HG03280 (cell line): Measurements from ENCODE around the gene SLC43A2.
"Not testable (repeated sequence)": the region's sequence is repeated elsewhere in the genome, so short reads cannot be mapped to it uniquely, and the experiment has no call there.

Experiments used
- ATAC-seq: cut with Tn5 transposase; IDR thresholded peaks from one replicate; pipeline ENCODE4 v1.9.1; 2021; ENCODE audit warnings: mild to moderate bottlenecking, moderate library complexity; ENCODE audit not compliant: unreplicated experiment

The SLC43A2 gene

DNA sequence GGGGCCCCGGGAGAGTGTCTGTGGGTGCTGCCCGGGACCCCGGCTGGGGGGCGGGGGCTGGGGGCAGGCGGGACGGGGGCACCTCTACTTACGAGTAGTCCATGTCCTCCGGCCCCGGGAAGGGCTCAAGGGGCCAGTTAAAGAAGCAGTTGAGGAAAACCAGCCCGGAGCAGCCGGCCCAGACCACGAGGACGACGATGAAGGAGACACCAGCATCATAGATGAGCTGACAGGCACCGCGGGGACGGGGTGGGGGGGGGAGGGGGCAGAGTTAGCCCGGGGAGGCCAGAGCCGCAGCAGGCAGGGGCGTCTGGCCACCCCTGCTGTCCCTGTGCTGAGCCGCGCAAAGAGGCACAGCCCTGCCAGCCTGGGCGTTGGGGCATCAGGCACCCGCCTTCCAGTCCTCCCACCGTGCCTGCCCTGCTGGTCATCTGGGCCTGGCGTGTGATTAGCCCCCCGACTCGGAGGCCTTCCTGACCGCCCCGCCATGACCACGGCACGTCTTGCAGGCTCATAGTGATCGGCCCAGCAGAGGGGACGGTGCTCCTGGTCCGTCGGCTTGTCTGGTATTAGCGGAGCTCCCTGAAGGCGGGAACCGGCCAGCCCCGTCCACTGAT is 37.1 kb downstream of the SLC43A2 start:
- ATAC-seq: no peak

DNA sequence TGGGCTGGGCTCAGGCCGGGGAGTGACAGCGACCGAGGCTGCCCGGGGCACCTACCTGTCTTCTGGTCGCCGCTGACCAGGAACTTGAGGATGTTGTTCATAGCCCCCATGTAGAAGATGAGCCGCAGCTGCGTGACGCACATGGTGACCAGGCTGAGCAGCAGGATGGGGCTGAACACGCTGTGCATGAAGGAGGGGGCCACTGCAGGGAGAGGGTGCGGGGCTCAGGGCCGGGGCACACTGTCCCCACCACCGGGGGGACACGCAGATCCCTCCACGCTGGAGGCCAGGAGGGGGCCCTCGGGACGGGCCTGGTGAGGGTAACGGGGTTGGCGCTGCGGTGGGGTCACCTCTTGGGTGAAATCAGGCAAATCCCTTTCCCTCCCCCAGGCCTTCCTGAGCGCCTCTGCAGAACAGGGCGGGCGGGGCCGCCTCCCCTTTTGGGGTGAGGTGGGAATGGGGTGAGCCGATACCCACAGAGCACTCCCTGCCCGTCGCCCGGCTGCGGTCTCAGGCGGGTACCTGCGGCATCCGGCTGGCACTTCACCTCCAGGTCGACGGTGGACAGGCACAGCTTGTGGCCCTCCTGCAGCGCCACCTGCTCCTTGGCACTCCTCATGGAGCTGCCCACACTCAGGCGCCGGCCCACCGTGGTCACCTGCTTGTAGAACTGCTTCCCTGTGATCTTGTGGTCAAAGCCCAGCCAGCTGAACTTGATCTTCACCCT is 37.7 kb downstream of the SLC43A2 start:
- no peak for ATAC-seq

DNA sequence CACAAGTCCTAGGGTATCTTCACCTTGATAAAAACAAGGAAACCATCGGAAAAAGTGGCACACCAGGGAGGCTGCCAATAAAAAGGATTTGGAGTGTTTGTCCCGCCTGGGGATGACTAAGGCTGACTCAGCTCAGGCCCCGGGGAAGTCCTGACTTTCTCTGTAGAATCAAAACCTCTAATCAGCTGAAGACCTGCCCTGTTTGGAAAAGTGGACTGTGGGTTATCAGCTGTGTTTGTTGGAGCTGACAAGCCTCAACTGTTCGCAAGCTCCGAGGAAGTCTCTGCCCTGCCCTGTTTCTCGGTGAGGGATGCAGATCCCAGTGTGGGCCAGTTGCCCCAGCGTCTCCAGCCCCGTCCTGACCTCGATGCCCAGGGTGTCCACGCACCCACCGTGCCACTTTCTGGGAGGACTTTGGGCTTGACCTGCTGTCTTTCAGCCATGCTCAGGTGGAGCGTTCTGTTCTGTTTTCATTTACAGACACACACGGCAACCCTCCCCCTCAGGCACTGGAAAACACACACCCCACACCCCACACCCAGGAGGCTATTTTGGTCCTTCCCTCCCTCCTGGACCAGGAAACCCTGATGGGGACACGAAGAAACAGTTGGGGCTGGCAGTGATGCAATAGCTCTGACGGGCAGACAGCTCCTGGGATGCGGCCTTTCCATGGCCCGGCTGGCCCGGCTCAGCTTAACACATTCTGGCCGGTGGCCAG is 38.4 kb downstream of the SLC43A2 start:
- no peak for ATAC-seq

DNA sequence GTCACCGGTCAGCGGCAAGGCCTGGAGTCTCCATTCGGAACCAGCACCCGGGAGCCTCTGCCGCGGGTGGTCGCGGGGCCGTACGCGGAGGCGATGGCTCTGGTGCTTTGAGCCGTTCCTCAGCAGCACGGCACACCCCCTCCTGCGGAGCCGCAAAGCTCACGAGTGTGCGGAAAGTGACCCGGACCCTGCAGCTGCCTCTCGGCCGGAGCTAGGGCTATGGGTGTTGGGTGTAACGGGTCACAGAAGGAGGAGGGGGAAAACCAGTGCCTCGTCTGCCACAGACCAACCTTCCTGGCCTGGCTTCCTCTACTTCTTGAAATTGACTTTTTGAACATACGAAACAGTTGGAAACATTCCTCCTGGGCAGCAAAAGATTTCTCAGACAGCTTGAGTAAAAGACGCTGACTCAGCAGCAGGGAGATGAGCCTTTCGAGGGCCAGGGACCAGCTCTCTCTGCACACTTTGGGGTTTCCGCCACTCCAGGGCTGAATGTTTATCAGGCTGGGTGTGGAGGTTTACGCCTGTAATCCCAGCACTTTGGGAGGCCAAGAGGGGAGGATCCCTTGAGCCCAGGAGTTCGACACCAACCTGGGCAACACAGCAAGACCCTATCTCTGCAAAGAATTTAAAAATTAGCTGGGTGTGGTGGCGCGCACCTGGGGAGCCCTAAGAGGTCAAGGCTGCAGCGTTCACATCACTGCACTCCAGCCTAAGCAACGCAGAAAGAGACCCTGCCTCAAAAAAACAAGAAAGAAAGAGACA is 39.6 kb downstream of the SLC43A2 start:
- no peak for ATAC-seq

DNA sequence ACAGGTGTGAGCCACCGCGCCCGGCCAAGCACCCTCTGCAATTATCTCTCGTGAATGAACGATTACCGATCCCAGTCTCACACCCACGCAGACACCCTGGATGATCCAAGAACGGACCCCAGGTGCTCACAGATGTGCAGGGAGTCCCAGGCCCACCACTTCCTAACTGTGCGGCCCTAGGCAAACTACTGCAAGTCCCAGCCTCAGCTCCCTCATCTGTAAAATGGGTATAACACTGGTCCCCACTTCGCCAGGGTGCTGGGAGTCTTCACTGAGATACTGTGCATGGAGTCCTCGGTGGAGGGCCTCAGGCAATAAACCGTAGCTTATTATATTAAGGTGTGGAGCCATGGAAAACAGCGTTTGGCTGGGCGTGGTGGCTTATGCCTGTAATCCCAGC is 44.5 kb downstream of the SLC43A2 start:
- ATAC-seq: no peak

DNA sequence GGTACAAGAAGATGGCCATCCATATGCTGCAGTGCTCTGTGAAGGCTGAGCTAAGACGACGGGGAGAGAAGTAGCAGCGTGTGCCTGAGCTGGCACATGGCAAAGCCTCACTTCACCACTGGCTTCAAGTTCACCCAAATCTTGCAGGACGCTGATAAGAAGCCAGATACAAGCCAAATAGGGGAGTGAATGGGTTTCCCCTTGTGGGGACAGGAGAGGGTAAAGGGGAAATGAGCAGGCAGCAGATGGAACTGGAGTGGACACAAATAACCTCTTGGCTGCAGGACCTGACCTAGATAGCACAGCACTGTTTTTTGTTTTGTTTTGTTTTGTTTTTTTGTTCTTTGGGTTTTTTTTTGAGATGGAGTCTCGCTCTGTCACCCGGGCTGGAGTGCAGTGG is 45.1 kb downstream of the SLC43A2 start:
- ATAC-seq: no peak

DNA sequence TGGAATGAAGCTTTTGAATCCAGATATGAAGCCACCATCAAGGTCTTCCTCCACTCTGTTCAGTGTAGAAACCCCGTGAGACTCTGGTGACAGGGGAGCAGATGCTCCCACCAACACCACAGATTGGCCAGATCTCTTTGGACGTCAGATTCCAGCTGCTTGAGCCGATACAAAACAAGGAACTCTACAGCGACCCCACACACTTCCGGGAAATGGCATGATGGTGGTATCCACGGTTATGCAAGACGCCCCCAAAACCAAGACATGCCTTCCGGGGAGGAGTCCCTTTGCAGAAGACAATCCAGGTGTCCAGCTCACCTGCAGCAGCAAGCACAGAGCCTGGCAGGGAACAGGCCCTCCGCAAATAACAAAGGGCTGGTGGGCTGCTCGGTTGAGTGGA is 46.3 kb downstream of the SLC43A2 start:
- no peak for ATAC-seq

DNA sequence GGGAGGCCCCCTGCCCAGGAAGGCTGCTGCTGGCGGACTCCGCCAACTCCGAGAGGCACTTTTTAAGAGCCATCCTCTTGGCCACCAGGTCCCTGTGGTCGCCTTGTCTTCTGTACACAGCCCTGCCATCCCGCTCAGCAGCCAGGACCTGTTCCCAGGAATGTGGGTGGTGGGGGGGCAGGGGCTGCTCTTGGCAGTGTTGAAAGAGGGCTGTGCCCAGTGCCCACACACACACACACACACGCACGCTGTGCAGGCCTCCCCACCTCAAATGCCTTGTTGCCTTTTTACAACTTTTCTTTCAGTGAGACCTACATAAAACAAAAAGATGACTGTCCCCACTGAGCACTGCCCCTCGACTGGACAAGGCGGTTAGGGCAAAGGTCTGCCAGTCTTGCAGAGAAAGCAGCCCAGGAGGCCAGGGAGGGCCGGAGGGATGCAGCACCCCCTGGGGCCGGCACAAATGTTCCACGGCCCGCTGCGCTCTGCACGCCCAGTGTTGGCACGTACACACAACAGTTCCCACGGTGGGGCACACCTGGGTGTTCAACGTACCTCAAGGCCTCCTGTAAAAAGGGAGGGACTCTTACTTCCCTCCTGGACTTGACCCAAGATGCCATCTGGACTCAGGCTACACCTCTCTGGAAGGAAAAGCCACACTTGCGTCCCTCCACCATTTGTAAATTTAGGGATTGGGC is 47.5 kb downstream of the SLC43A2 start:
- no peak for ATAC-seq

DNA sequence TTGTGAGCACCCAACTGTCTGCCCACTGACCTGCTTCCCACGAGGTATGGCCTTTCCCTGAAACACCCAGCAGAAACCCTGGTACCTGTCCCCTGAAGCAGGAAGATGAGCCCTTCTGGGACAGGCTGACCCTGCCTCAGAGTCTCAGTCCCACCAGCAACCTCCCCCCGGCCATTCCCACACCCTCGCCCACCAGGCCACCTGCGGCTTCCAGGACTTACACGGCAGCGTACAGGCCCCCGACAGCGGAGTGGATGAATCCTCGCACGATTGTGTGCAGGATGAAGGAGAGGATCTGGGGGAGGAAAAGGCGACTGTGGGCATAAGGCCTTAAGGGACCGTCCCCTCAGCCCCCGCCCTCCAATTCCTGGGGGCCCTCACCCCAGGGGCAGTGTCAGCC is 50.6 kb downstream of the SLC43A2 start:
- ATAC-seq: no peak

DNA sequence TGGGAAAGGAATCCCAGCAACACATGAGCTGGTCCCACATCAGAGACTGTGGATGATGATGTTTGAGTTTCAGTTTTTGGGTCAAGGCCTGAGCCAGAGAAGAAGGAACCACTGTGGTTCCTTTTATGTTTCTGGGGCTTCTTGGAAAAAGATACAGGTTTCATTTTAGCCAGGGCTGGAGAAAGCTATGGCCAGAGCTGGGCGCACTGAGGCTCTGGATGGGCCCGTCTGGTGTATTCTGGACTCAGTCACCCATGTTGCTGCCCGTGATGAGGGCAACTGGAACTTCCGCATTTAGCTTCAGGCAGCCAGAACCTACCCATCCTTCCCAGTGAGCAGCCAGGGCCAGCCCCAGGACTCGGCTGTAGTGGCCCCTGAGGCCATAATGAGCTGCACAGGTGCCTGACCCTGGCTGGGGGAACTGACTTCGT is 51.0 kb downstream of the SLC43A2 start:
- ATAC-seq: no peak

DNA sequence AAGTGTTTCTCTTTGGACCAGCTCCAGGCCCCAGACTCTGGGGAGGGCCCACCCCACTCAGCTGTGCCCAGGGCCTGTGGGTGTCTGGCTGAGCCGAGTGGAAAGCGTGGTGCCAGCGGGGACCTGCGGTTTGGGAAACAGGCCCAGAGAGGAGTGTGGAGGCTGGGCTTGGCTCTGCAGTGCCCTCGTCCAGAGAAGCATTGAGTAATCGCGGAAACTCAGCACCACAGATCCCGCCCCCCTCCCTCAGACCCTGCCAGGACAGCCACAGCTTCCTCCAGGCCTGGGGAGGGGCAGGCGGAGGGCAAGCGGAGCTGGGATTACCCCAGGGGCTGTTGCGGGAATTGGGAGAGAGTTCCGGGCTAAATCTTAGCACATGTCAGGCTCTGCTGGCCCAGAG is 51.5 kb downstream of the SLC43A2 start:
- no peak for ATAC-seq

DNA sequence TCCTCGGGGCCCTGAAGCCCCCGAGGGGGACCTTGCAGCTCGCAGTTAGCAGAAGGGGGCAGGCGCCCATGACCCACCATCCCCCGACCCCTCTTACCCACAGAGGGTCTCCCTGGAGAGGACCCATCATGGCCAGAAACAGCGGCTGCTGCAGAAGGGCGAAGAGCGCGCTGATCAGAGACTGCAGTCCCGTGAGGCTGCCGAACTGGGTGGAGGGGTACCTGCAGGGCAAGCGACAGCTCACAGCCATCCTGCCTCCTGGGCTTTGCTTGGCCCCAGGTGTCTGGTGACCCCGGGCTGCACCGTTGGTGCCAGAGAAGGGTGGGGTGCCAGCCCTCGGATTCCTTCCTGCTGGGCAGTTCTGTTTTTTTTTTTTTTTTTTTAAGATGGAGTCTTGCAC is 52.1 kb downstream of the SLC43A2 start:
- no peak for ATAC-seq

DNA sequence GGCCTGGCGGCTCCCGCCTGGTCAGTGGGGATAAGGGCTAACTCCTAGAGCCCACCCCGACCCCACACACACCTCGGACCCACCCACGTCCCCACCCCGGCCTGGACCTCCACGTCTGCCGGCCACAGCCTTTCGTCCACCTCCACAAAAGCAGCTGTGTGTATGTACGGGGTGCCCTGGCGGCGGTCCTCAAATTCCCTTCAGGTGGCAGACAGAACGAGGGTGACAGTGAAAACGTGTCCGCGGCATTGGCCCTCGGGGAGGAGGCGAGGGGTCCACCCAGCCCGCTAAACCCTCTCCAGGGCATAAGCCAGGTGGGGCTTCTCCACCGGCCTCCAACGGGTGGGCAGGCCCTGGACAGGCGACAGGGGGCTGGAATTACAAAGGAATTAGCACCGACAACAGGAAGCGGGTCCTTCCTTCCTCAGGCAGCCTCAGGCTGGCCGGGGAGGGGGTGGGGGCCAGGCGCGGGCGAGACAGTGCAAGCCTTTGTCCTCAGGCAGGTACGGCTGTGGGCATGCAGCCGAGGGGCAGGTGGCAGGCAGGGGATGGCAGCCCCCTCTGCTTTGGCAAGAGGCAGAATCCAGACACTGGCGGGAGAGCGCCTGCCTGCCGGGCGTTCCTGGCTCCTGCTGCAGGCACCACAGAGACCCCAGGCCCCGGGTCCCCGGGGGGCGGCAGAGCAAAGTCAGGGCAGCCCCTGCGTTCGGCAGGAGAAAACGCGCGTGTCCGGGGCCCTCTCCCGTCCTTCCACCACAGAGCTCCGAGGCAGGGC is 53.8 kb downstream of the SLC43A2 start:
- no peak for ATAC-seq

DNA sequence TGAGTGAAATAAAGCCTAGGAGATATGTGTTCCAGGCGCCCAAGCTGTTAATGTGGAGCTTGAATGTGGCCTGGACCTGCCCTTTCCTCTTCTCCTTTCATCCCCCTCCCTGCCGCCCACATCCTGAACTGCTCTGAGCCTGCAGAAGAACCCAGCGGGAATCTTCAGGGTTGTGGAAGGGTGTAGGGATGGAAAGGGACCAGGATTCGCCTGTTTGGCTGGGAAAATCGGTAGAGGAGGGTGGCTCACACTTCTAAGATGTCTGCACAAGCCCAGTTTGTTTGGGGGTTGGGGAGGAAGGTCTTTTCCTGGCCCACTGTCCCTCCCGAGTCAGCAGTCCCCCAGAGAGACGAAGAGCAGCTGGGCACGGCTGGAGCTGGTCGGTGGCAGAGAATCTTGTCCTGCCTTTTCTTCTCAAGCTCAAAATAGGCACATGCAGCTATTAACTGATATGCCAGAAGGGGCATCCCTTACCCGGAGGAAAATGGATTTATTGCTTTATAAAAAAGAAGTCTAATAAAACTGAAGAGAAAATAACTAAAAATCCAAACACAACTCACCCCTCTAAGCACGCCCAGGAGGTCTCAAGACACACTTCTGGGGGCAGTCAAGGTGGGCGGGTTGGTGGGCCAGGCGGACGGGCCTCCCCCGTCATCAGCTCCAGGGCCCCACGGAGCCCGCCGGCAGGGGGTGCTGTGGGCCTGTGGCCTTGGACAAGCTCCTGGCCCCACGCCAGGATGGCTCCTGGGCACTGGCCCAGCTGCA is 54.5 kb downstream of the SLC43A2 start:
- no peak for ATAC-seq

DNA sequence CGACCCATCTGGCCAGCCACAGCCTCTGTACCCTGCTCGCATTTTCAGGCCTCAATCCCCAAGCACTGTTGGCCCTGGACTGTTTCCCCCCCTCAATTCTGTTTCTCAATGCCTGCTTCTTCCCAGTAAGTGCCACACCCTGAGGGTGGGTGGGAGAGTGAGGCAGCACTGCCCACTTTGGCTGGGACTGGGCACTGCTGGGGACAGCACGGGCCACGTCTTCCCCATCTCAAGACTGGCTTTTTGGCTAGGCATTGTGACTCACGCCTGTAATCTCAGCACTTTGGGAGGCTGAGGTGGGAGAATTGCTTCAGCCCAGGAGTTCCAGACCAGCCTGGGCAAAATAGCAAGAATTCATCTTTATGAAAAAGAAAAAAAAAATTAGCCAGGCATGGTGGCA is 56.0 kb downstream of the SLC43A2 start:
- not testable (repeated sequence) for ATAC-seq

DNA sequence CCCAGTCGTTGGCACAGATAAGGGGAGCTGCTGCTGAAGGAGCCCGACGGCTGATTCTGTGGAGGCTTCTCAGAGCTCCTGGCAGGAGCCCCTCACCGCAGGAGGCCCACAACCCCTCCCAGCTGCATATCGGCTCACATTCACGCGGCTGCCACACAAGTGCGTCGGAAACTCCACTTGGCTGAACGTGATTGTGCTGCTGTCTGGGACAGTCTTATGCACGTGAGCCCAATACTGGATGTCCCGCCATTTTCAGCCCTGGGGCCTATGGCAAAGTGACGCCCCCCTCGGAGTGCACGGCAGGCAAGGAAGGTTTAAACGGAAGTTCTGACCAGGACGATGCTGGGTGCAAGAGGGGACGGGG is 57.3 kb downstream of the SLC43A2 start:
- ATAC-seq: no peak

DNA sequence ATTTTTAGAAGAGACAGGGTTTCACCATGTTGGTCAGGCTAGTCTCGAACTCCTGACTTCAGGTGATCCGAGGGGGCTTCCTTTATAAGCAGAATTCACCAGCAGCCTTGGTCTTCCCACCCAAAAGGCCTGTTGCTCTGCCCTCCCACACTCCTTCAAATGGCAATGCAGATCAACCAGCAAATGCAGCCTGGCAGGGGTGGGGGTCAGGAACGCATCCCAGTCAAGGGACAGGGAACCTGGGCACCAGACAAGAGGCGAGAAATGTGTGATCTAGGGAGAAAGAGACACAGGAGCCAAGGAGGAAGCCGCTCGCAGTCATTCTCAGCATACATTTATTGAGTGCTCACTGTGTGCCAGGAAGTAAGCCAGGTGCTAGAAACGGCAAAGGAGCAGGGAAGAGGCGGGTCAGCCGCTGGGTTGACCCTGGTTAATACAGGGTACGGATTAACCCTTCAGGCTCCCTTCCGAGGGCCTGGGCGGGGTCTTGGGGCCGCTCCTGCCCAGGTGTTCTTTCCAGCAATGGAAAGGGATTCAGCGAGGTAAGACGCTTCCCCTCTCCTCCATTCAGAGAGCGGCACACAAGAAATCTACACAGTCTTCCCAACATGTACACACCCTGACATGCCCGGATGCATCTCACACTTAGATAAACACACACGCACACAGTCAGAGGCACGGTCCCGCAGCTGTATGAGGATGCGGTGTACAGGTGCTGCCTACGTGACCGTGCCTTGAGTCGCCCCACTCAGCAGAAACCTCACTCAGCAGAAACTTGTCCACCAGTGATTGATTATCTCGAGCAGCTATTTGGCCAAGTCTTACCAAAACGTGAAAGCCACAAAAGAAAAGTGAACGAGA is 59.5 kb downstream of the SLC43A2 start:
- no peak for ATAC-seq

DNA sequence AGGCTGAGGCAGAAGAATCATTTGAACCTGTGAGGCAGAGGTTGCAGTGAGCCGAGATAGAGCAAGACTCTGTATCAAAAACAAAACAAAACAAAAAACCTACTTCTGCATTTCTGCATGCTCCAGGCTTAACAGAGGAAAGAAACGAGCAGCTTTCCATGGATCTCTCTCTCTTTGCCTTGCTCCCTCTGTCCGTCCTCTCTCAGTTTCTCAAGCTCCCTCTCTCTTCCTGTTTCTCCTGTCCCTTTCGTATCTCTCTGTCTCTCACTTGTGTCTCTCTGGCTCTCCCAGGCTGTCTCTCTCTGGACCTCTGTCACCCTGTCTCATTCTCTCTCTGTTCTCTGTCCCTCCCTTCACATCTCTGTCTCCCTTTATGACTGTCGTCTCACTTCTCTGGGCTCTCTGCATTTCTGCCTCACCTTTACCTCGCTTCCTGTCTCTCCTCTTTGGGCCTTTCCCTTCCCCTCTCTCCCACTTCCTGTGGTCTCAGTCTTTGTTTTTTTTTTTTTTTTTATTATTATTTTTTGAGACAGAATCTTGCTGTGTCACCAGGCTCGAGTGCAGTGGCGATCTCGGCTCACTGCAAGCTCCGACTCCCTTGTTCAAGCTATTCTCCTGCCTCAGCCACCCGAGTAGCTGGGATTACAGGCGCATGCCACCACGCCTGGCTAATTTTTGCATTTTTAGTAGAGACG is 62.0 kb downstream of the SLC43A2 start:
- ATAC-seq: no peak
